WI38 (cell line): Measurements from ENCODE around the gene CDH23.

Experiments used
- H3K4me3 ChIP-seq: 2 replicates; pipeline ENCODE4 v1.5.1; 2011; ENCODE audit warnings: low read depth, mild to moderate bottlenecking, control low read depth, low read length
- CTCF ChIP-seq: IDR thresholded peaks from 2 replicates; pipeline ENCODE4 v1.5.1; 2012; ENCODE audit warnings: low read depth, mild to moderate bottlenecking, control low read depth, low read length

Gene CDH23

GRCh38 chr10:71637305-71637704 lies 240.6 kb downstream of the CDH23 start:
- no peak overlapping the region for H3K4me3 ChIP-seq
- no peak for TF ChIP-seq CTCF

GRCh38 chr10:71638064-71638821 lies 241.5 kb downstream of the CDH23 start:
- H3K4me3 ChIP-seq: no peak overlapping the region
- TF ChIP-seq CTCF: no peak

- no peak overlapping the region for H3K4me3 ChIP-seq
- no peak for TF ChIP-seq CTCF
These were observed 242.4 kb downstream of the CDH23 start for GRCh38 chr10:71638822-71639719.

- no peak overlapping the region for H3K4me3 ChIP-seq
- no peak for TF ChIP-seq CTCF
These were observed 243.9 kb downstream of the CDH23 start for GRCh38 chr10:71640607-71641006.

- H3K4me3 ChIP-seq: no peak overlapping the region
- no peak for TF ChIP-seq CTCF
These were observed 244.7 kb downstream of the CDH23 start for GRCh38 chr10:71641449-71641848.

- TF ChIP-seq CTCF: no peak
- no peak overlapping the region for H3K4me3 ChIP-seq
These were observed 245.3 kb downstream of the CDH23 start for GRCh38 chr10:71641986-71642385.

GRCh38 chr10:71643904-71644303 lies 247.2 kb downstream of the CDH23 start:
- TF ChIP-seq CTCF: no peak
- no peak overlapping the region for H3K4me3 ChIP-seq
